Epithelial cell of proximal tubule (primary cell): ENCODE results near the gene TGFBI. TPM values are rescaled to one million over a fixed set of nuclear protein-coding genes. Genes with fewer than 3 reads are reported as not detected.
A peak's percentile ranks its signal among the peaks of the same experiment; 100 is the strongest.

Experiments
- DNase-seq: peaks from one replicate; pipeline ENCODE4 v3.0.0-alpha.2; 2011; ENCODE audit warnings: low read depth
- H3K4me3 ChIP-seq: 2 replicates; pipeline ENCODE4 v1.5.1; 2011; ENCODE audit warnings: low read depth, mild to moderate bottlenecking, low read length
- CTCF ChIP-seq: conservative IDR thresholded peaks from 2 replicates; pipeline ENCODE4 v1.5.1; 2012; ENCODE audit warnings: low read depth, mild to moderate bottlenecking, low read length
- total RNA-seq: library from RNA; depleted of rRNA; stranded (reverse); fragments of >200 nt; gene quantifications from 2 replicates; pipeline ENCODE4 v1.2.3, GENCODE V29; 2015

TGFBI gene
- 336 and 371 TPM in 2 replicates for total RNA-seq

DNA sequence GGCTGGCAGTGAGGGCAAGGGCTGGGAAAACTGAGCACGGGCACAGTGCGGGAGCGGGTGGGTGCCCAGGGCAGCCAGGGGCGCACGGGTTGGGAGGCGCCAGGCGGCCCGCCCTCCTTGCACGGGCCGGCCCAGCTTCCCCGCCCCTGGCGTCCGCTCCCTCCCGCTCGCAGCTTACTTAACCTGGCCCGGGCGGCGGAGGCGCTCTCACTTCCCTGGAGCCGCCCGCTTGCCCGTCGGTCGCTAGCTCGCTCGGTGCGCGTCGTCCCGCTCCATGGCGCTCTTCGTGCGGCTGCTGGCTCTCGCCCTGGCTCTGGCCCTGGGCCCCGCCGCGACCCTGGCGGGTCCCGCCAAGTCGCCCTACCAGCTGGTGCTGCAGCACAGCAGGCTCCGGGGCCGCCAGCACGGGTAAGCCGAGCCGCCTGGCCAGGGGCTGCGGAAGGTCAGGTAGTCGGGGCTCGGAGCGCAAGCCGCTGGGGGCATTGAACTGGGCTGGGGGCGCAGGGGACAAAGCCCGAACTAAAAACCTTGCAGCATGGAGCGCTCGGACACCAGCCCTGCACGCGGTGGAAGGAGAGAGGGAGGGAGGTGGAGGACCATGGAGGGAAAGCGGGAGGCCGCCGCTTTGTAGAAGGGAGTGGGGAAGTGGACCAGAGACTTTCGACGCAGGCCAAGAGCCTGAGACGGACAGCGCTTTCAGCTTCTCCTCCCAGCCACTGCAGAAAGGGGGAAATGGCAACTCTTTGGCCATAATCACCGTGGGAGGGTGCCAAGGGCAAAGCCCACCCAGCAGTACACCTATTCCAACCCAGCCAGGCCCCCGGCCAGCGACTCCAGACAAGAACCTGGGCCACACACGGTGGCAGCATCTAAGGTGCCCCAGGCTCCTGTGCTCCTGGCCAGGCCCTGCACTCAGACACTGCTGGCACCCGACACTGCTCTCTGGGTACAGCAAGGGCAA, at the start of gene TGFBI:
Gene TGFBI (plus strand): TSS at position 207 of the 961 bp plus-strand sequence. CDS start 68 bp downstream, at position 275.
- peak within 1 kb of the TSS; percentile 74 for H3K4me3 ChIP-seq
- TF ChIP-seq CTCF, result no peak
- DNase-seq, result no peak

GRCh38 chr5:135978993-135979392, 49.8 kb upstream of the TGFBI start:
- no peak for DNase-seq
- H3K4me3 ChIP-seq, result no peak overlapping the region
- TF ChIP-seq CTCF, result no peak

DNA sequence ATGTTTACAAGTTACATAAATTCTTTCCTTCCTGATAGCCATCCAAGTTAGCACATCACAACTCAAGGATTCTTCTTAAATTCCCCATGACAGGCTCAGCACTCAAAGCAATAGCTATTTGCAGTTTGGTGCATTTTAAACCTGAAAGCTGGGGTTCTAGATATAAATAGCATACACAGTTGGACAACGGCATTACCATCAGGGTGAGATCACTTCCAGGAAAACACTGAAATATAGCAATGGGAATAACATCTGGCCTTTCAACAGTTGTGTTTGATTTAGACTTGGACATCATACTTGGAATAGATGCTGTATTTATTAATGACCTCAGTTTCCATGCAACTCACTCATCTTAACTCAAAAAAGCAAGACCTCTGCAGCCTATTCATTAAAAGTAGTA, 49.3 kb upstream of the TGFBI start:
- no peak for TF ChIP-seq CTCF
- H3K4me3 ChIP-seq, result no peak overlapping the region
- DNase-seq, result no peak

GRCh38 chr5:135980620-135981019, 48.2 kb upstream of the TGFBI start:
- TF ChIP-seq CTCF, result no peak
- DNase-seq, result no peak
- H3K4me3 ChIP-seq, result no peak overlapping the region

DNA sequence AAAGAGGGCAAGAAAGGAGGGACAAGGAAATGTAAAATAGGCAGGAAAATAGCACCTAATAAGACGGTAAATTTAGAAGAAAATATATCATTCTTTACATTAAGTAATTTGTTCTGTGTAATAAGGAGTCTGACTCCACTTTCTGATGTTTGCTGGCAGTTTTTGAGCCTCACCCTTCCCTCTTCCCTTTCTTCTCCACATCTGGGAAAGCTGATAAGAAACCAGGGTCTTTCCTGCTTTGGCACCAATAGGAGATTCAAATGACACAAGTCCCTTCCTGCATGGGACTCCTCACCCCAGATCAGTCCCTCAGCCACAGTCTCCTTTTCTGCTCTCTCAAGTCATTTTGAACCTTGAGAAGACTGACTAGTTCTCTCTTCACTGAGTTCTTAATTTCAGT, 42.8 kb upstream of the TGFBI start:
- no peak for TF ChIP-seq CTCF
- H3K4me3 ChIP-seq, result no peak overlapping the region
- no peak for DNase-seq

DNA sequence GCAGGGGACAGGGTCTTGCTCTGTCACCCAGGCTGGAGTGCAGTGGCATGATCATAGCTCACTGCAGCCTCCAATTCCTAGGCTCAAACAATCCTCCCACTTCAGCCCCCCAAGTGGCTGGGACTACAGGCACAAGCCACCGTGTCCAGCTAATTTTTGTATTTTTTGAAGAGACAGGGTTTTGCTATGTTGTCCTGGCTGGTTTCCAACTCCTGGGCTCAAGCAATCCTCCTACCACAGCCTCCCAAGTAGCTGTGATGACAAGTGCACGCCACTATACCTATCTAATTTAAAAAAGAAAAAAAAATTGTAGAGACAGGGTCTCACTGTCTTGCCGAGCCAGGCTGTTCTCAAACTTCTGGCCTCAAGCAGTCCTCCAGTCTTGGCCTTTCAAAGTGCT, 42.4 kb upstream of the TGFBI start:
- DNase-seq, result no peak
- H3K4me3 ChIP-seq, result no peak overlapping the region
- no peak for TF ChIP-seq CTCF
